ENCODE results near the gene OOSP2. TPM values are rescaled to one million over a fixed set of nuclear protein-coding genes. Genes with fewer than 3 reads are reported as not detected.
"Not testable (repeated sequence)": the region's sequence is repeated elsewhere in the genome, so short reads cannot be mapped to it uniquely, and the experiment has no call there.

The OOSP2 gene, protein sequence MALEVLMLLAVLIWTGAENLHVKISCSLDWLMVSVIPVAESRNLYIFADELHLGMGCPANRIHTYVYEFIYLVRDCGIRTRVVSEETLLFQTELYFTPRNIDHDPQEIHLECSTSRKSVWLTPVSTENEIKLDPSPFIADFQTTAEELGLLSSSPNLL
- total RNA-seq (2014; rRNA removed; shearing (Covaris generic)), result not detected in 2 replicates
- polyA plus RNA-seq (2014; cell fraction: nucleus; rRNA removed), result not detected in 2 replicates

DNA sequence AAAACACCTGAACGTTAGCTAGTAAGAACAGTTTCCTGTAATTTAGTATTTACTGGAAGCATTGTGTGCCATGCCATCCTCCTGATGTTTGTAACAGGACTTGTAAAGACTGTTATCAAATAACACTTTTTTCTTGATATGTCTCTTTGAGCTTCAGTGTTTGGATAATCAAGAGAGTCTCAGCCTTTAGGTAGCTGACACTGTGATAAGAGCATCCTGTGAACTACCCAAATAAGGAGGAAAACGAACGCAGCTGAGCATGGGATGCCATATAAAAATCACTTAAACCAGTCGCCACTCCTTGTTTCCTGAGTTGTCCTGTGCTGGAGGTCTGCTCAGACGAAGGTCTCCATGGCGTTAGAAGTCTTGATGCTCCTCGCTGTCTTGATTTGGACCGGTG lies at the start of gene OOSP2:
Gene OOSP2 (plus strand): TSS at position 301 of the 400 bp plus-strand sequence. CDS start 51 bp downstream, at position 352.
- DNase-seq (ENCODE audit: extremely low read depth, low read depth), result no peak

DNA sequence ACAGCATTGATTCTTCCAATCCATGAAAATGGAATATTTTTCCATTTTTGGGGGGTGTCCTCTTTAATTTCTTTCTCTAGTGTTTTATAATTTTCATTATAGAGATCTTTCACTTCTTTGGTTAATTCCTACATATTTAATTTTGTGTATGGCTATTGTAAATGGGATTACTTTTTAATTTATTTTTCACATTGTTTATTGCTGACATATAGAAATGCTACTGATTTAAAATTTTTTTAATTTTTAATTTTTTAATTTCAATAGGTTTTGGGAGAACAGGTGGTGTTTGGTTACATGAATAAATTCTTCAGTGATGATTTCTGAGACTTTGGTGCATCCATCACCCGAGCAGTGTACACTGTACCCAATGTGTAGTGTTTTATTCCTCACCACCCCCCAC lies 49.8 kb upstream of the OOSP2 start:
- no peak for DNase-seq (ENCODE audit: extremely low read depth, low read depth)

DNA sequence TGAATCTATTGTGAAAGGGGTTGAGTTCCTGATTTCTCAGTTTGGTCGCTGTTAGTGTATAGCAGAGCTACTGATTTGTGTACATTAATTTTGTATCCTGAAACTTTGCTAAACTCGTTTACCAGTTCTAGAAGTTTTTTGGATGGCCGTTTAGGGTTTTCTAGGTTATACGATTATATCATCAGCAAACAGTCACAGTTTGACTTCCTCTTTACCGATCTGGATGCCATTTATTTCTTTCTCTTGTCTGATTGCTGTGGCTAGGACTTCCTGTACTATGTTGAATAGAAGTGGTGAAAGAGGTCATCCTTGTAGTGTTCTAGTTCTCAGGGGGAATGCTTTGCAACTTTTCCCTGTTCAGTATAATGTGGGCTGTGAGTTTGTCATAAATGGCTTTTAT lies 47.8 kb upstream of the OOSP2 start:
- DNase-seq (ENCODE audit: extremely low read depth, low read depth), result no peak

DNA sequence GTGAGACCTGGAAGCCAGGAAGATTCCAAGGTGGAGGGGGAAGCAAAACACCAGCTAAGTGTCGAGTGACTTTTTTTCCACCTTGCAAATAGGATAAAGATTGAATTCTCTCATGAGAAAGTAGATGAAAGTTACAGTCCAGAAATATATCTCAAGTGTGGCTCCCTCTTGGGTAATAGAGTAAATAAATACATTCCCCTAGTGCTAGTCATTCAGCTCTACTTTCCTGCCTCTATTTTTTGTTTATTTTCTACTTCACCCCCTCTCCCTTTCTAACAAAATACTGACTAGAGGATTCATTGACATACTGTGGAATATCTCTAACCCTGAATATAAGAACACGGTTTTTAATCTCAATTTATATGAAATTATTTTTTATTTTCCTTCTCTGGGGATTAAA lies 42.4 kb upstream of the OOSP2 start:
- no peak for DNase-seq (ENCODE audit: extremely low read depth, low read depth)

DNA sequence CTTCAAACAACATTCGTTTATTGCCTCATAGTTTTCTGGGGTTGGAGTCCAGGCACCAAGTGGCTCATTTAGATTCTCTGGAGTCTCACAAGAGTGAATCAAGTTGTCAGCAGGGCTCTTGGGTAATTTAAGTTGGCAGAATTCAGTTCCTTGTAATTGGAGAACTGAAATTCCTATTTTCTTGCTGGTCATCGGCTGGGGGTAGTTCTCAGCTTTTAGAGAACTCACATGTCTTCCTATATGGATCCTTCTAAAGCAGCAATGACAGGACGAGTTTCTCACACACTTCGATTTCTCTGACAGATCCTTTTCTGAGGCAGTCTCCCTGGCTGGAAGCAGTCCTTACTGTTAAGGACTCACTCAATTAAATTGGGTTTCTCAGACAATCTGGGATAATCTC lies 40.5 kb upstream of the OOSP2 start:
- no peak for DNase-seq (ENCODE audit: extremely low read depth, low read depth)

DNA sequence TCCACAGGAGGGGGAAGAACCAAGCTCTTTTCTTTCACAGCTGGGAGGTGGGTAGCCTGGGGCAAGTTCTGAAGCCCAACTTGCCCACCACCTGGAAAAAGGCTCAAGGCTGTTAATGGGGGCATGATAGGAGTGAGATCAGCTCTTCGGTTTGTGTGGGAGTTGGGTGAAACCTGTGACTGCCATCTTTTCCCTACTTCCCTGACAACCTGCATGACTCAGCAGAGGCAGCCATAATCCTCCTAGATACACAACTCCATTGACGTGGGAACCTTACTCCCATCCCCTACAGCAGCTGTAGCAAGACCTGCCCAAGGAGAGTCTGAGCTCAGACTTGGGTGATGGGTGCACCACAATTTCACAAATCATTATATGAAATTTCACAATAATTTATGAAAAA lies 36.5 kb upstream of the OOSP2 start:
- DNase-seq (ENCODE audit: extremely low read depth, low read depth), result no peak

DNA sequence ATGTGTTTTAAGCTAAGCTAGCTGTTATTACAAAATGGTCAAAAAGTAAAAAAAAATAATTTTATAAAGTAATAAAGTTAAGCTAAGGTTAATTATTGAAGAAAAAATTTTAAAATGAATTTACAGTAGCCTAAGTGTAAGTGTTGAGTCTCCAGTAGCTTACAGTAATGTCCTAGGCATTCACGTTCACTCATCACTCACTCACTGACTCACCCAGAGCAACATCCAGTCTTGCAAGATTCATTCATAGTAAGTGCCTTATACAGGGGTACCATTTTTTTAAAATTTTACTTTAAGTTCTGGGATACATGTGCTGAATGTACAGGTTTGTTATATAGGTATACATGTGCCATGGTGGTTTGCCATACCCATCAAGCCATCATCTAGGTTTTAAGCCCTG lies 34.8 kb upstream of the OOSP2 start:
- DNase-seq (ENCODE audit: extremely low read depth, low read depth), result no peak

DNA sequence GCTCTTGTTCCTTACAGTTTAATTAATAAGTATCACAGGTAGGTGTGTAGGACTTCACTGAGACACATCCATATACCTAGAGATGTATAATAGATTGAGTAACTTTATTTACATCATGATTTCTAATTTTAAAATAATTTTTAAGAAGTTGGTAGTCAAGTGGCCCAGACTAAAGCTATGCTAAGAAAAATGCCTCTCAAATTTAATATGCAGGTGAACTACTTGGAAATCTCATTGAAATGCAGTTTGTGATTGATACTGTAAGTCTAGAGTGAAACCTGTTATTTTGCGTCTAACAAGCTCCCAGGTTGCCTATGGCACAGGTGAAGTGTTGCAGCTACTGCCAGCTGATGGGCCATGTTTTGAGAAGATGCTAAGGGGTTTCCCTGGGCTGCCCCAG lies 23.3 kb upstream of the OOSP2 start, which contains the start of gene OOSP4B:
Gene OOSP4B (plus strand): TSS at position 301 of the 400 bp plus-strand sequence.
- DNase-seq (ENCODE audit: extremely low read depth, low read depth), result no peak

DNA sequence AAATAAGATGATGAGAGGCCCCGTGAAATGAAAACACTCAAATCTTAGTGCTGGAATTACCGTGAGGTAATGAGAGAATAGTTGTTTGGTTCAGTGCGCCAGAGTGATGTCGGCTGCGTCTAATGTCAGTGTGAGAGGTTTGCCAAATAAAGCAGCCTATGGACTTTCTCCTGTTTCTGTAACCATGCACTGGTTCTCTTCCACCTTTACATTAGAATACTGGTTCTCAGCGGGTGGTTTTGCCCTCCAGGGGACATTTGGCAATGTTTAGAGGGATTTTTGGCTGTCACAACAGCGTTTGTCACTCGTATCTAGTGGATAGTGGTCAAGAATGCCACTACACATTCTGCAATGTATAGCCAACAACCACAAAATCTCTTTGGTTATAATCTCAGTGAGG lies 22.2 kb upstream of the OOSP2 start:
- DNase-seq (ENCODE audit: extremely low read depth, low read depth), result no peak

DNA sequence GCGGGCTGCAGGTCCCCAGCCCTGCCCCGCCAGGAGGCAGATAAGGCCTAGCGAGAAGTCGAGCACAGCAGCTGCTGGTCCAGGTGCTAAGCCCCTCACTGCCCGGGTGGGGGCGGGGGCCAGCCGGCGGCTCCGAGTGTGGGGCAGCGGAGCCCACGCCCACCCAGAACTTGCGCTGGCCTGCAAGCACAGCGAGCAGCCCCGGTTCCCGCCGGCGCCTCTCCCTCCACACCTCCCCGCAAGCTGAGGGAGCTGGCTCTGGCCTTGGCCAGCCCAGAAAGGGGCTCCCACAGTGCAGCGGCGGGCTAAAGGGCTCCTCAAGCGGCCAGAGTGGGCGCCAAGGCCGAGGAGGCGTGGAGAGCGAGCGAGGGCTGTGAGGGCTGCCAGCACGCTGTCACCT lies 19.8 kb upstream of the OOSP2 start:
- not testable (repeated sequence) for DNase-seq (ENCODE audit: extremely low read depth, low read depth)

DNA sequence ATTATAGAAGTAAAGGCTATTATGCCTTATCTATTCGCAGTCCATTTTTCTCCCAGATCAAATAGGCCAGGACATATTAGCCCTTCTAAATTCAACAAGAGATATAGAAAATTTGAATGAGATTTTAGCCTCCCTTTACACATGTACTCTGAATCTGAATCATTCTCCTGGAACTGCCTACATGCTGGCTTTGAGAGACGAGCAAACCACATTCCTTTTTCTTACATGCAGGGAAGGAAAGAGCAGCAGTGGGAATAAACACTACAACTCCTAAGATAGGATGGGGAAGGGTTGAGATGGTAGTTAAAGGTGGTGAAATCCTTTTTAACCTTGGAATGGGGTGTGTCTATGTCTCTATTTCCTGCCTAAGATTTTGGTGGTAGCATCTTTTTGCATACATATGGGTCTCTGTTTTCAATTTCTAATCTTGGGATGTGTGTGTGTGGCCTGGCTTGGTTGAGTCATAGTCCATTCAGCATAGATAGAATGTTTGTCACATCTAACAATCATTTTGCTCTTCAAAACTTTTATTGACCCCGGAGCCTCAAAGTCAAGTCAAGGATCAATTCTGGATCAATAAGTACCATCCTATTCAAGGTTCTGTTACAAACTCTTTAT lies 11.1 kb upstream of the OOSP2 start:
- no peak for DNase-seq (ENCODE audit: extremely low read depth, low read depth)

DNA sequence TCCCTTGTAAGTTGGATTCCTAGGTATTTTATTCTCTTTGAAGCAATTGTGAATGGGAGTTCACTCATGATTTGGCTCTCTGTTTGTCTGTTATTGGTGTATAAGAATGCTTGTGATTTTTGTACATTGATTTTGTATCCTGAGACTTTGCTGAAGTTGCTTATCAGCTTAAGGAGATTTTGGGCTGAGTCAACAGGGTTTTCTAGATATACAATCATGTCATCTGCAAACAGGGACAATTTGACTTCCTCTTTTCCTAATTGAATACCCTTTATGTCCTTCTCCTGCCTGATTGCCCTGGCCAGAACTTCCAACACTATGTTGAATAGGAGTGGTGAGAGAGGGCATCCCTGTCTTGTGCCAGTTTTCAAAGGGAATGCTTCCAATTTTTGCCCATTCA lies 10.2 kb downstream of the OOSP2 start:
- not testable (repeated sequence) for DNase-seq (ENCODE audit: extremely low read depth, low read depth)

DNA sequence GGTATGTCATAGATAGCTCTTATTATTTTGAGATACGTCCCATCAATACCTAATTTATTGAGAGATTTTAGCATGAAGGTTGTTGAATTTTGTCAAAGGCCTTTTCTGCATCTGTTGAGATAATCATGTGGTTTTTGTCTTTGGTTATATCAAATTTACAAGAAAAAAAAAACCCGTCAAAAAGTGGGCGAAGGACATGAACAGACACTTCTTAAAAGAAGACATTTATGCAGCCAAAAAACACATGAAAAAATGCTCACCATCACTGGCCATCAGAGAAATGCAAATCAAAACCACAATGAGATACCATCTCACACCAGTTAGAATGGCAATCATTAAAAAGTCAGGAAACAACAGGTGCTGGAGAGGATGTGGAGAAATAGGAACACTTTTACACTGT lies 10.6 kb downstream of the OOSP2 start:
- not testable (repeated sequence) for DNase-seq (ENCODE audit: extremely low read depth, low read depth)

DNA sequence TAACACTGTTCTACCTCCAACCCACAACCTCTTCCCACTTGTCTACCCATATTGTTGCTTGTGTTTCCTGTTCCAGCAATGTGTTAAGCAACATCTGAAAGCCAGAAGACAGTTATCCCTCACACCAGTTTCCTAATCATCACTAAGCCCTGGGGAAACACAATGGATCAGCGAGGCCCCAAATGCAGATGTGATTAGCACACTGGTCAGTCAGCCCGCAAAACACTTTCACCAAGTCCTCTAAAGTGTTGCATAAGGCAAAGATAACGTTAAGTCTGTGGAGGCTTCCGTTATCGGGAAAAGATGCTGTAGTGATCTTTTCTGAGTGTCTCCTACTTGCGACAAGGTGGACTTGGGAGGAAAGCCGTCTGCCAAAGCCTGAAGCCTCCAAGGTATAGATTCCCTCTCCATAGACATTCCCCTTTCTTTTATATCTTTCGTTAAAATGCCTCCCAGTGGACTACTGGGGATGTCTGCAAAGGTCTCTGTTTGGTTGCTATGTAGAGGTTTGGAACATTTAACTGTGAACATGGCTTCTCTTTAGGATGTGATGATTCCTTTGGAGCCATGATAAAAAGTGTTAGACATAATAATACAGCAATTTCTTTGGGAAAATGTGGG lies 16.2 kb downstream of the OOSP2 start, which contains the start of gene MS4A3:
Gene MS4A3 (plus strand): TSS at position 317 of the 621 bp plus-strand sequence. CDS start 4,496 bp downstream, outside the sequence.
- DNase-seq (ENCODE audit: extremely low read depth, low read depth), result no peak

DNA sequence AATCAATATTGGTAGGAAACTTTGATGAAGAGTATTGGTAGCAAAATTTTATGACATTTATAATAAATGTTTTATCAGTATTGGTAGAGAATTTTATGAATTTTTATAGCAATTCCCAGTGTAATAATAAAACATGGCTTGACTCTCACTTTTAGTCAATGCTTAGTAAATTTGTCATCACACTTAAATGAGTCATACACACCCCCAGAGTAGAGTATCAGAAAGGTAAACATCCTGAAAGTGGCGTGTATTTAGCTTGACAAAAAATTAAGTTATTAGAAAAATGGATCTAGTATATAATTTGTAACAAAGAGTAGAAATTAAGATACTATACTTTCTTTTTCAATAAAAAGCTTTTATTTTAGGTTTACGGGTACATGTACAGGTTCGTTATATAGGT lies 18.8 kb downstream of the OOSP2 start:
- no peak for DNase-seq (ENCODE audit: extremely low read depth, low read depth)

DNA sequence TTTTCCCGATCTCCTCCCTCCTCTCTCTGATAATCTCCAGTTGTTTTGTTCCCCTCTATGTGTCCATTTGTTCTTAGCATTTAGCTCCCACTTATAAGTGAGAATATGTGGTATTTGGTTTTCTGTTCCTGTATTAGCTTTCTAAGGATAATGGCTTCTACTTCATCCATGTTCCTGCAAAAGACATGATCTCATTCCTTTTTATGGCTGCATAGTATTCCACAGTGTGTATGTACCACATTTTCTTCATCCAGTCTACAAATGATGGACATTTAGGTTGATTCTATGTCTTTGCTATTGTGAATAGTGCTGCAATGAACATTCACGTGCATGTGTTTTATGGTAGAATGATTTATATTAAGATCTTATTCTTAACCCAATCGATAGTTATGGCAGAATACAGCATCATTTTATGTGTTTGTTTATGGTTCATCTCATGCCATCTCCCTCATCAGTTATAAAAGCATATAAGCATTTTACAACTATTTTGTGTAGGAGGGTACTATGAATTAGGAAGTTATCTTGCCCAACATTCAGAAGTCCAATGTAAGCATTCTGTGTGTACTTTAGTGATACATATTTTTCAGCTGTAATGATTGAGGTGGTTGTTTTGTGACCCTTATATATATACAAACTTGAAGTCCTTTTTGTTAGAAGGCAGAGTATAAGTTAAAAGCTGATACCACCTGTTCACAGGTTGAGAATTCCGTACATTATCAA lies 19.5 kb downstream of the OOSP2 start:
- no peak for DNase-seq (ENCODE audit: extremely low read depth, low read depth)

DNA sequence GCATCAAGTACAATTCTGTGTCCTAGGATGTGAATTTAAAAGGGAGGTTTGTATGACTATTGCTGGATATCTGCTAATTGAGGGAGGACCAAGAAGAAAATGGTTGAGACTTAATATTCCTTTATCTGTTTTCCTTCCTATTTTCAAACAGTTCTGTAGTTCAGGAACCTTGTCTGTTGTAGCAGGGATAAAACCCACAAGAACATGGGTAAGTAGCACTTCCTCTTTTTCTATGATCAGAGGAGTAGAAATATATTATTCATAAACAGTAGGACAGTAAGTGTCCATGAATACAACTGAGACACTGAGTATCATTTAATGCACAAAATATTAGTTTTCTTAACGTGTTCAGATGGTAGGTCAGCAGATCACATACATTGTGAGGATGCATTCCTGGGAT lies 23.9 kb downstream of the OOSP2 start:
- no peak for DNase-seq (ENCODE audit: extremely low read depth, low read depth)

DNA sequence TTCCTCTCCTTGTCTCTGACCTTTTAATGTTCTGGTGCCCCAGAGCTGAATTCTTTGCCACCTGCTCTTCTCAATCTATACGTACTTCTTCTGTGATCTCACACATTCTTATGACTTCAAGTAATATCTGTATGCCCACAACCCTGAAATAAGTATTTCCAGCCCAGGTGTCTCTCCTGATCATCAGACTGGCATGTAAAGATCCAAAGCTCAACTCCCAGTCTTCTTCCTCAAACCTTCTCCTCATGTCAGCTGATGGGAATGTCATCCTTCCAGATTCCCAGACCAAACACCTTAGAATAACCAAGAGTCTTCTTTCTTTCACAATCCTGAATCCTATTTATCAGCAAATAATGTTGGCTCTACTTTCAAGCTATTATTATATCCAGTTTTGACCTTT lies 25.6 kb downstream of the OOSP2 start:
- DNase-seq (ENCODE audit: extremely low read depth, low read depth), result no peak

DNA sequence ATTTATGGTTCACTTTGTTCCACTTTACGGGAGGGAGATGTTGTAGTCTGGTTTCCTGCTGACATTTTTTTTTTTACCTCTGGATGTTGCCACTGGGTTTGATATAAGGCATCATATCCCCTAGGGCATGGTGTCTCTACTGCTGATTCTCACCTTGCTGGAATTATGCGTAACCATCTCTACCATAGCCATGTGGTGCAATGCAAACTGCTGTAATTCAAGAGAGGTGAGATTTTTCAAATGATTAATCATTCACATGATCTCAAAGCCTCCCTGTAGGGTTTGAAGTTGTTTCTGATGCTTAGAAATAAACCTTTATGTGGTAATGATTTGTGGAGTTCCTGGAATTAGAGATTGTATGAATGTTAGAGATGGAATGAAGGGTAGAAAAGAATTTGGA lies 29.2 kb downstream of the OOSP2 start:
- no peak for DNase-seq (ENCODE audit: extremely low read depth, low read depth)

DNA sequence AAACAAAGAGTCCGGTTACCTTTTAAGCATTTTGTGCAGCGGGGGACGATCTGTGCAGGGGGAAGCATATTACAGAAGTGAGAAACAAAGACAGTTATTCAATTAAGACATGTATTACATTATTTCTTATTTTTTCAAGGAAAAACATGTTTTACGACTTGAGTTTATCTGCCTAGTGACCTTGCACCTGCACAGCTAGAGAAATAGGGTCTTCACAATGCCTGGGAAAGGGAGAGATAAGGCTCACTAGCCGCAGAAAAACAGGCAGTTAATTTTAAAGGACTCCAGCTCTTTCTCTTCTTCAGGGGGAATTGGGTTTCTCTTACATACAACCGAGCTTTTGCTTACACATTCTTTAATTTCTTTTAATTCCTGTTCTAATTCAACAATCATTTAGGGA lies 31.4 kb downstream of the OOSP2 start:
- not testable (repeated sequence) for DNase-seq (ENCODE audit: extremely low read depth, low read depth)

DNA sequence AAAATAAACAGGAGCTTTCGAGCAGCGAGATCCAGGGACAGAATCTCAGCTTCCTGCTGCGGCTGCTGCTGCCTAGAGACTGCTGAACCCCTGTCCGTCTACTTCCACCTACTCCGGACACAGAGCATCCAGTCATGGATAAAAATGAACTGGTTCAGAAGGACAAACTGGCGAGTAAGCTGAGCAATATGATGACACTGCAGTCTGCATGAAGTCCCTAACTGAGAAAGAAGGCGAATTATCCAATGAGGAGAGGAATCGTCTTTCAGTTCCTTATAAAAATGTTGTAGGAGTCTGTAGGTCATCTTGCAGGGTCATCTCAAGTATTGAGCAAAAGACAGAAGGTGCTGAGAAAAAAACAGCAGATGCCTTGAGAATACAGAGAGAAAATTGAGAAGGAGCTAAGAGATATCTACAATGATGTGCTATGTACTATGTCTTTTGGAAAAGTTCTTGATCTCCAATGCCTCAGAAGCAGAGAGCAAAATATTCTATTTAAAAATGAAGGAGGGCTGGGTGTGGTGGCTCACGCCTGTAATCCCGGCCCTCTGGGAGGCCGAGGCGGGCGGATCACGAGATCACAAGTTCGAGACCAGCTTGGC lies 37.1 kb downstream of the OOSP2 start:
- no peak for DNase-seq (ENCODE audit: extremely low read depth, low read depth)
